Pancreas (tissue), 10 donors: ENCODE data around the gene XIRP2. TPM values are rescaled to one million over a fixed set of nuclear protein-coding genes. Genes with fewer than 3 reads are reported as not detected.

Experiments used
- ATAC-seq, 4 donors: fragments of 200-7000 bp; cut with Tn5 transposase; one replicate each; pipeline versions ENCODE4 v1.8.0 to v1.9.1; 2020; ENCODE audit warnings: mild to moderate bottlenecking in 4 of 4, moderate library complexity in 4 of 4
- DNase-seq, 6 donors: peaks; one replicate each; pipeline ENCODE4 v3.0.0-alpha.2; 2020
- FAIRE-seq: peaks from 2 replicates; lab custom pipeline; 2012; peaks lifted over from hg19 to GRCh38; lab: Jason Lieb, UNC
- H3K27ac ChIP-seq, 4 donors: fragments of 200-600 bp; sonication (generic); 1 replicate in 3 of 4; 2 replicates in 1 of 4; pipeline versions ENCODE4 v1.5.0 to v1.8.0; 2020
- H3K27me3 ChIP-seq, 4 donors: fragments of 200-600 bp; one replicate each; pipeline ENCODE4 v1.8.0; 2021
- H3K36me3 ChIP-seq, 3 donors: fragments of 200-600 bp; sonication (generic) in 1 of 3; one replicate each; pipeline versions ENCODE4 v1.5.0 to v1.8.0; 2020 to 2021
- H3K4me1 ChIP-seq, 3 donors: fragments of 200-600 bp; one replicate each; pipeline ENCODE4 v1.8.0; 2021
- H3K4me3 ChIP-seq, 4 donors: fragments of 200-600 bp; sonication (generic) in 2 of 4; one replicate each; pipeline versions ENCODE4 v1.5.0 to v1.8.0; 2020 to 2021
- H3K9me3 ChIP-seq, 4 donors: fragments of 200-600 bp; one replicate each; pipeline ENCODE4 v1.8.0; 2021
- CTCF ChIP-seq, 4 donors: fragments of 200-600 bp; sonication (generic) in 3 of 4; IDR thresholded peaks; one replicate each; pipeline versions ENCODE4 v1.5.0 to v1.8.0; 2021; ENCODE audit warnings: antibody characterized with exemption in 4 of 4
- WGBS, 2 donors: extraction: QIAGEN DNeasy Blood & Tissue Kit; methylation state at CpG; one replicate each; pipeline ENCODE4 v1.1.7; 2013; 5-methylcytosine and 5-hydroxymethylcytosine counted together
- intact Hi-C, 3 donors: fragments of 100-400 bp; cut with DNase I; formaldehyde crosslinking; loops; one replicate each; pipeline versions ENCODE4 v1.11.1 to v1.14.2; 2022
- polyA plus RNA-seq, 2 donors: library from polyadenylated mRNA; stranded (reverse); fragments of 200-250 nt; gene quantifications; one replicate each; pipeline ENCODE4 v1.2.3, GENCODE V29; 2013
- total RNA-seq, 6 donors: library from RNA; stranded (reverse); fragmentation: NEBNext Ultra II Directional in 4 of 6; extraction: Animal tissue kit (Norgen Biotek cat#: 25700) in 4 of 6; gene quantifications; one replicate each; pipeline versions ENCODE4 v1.2.1 to v1.2.4, GENCODE V29; 2021 to 2023
- donor health status: healthy with polysubstance abuse.
- donor health status: DM: no; HTN: no; CAD: no; lungs with moderate emphysema.
- donor health status: DM: no; HTN: no; CAD: no.
- donor health status: control.
- donor health status: control.
- donor health status: Bipolar disorder and iron deficiency.
- donor health status: DM: yes; HTN: yes; CAD: no.
- donor health status: DM: no; HTN: no; CAD: no.
- donor health status: DM: no; HTN: no; CAD: no.
- donor health status: DM: yes; HTN: yes; CAD: no.

The XIRP2 gene
- total and polyA plus RNA-seq, 8 donors, result 0.08 to 0.35 (median 0.28) TPM; not detected in 5

GRCh38 chr2:166862468-166863132 lies 25.7 kb upstream of the XIRP2 start:
- no peaks in the 10 kb centered on the region for H3K4me1 ChIP-seq
- H3K9me3 ChIP-seq, result no peaks in the 10 kb centered on the region
- TF ChIP-seq CTCF (IDR thresholded peaks at IDR 0.05), result no peak
- no peak overlapping the region for H3K27ac ChIP-seq
- H3K4me3 ChIP-seq, result no peak overlapping the region
- H3K36me3 ChIP-seq, result no peaks in the 10 kb centered on the region
- 38 to 48% methylated on average over 6 of the region's 6 CpGs for WGBS, 2 donors
- DNase-seq (no peak), ATAC-seq (no peak), FAIRE-seq (no peak)
- intact Hi-C loops, result no loop called here
- H3K27me3 ChIP-seq, result no peaks in the 10 kb centered on the region

DNA sequence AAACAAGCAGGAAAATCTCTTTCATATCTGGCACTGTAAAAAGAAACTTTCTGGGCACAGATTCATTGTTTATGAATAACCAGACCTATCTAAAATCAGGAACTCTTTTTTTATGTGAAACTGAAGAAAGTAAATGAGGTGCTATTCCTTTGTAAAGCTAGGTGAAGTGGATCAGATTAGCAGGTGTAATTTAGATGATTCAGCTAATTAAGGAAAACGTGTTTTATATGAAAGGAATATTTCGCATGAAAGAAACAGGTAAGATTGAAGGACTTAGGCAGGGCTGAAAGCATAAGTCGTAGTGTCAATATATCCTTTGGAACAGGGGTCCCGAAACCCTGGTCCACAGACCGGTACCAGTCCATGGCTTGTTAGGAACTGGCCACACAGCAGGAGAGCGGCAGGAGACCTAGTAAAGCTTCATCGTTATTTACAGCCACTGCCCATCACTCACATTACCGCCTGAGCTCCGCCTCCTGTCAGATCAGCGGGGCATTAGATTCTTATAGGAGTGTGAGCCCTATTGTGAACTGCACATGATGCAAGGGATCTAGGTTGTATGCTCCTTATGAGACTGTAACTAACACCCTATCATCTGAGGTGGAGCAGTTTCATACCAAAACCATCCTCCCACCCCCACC lies 20.3 kb upstream of the XIRP2 start:
- intact Hi-C loops, result no loop called here
- Histone ChIP-seq H3K4me1 (no peaks in the 10 kb centered on the region), H3K4me3 (no peak overlapping the region), H3K27ac (no peak overlapping the region), H3K27me3 (no peaks in the 10 kb centered on the region), H3K9me3 (no peaks in the 10 kb centered on the region), H3K36me3 (no peaks in the 10 kb centered on the region)
- FAIRE-seq (no peak), ATAC-seq (no peak), DNase-seq (no peak)
- 59 to 62% methylated on average over 10 of the region's 10 CpGs for WGBS, 2 donors
- no peak for TF ChIP-seq CTCF (IDR thresholded peaks at IDR 0.05)

- Histone ChIP-seq H3K27ac (no peak overlapping the region), H3K36me3 (no peaks in the 10 kb centered on the region), H3K4me1 (no peaks in the 10 kb centered on the region), H3K4me3 (no peak overlapping the region), H3K9me3 (no peaks in the 10 kb centered on the region), H3K27me3 (no peaks in the 10 kb centered on the region)
- ATAC-seq (no peak), DNase-seq (no peak), FAIRE-seq (no peak)
- TF ChIP-seq CTCF (IDR thresholded peaks at IDR 0.05), result no peak
- intact Hi-C loops, result no loop called here
- 79 to 87% methylated on average over 1 of the region's 1 CpG for WGBS, 2 donors
These were observed 17.9 kb upstream of the XIRP2 start for GRCh38 chr2:166870346-166870745.

DNA sequence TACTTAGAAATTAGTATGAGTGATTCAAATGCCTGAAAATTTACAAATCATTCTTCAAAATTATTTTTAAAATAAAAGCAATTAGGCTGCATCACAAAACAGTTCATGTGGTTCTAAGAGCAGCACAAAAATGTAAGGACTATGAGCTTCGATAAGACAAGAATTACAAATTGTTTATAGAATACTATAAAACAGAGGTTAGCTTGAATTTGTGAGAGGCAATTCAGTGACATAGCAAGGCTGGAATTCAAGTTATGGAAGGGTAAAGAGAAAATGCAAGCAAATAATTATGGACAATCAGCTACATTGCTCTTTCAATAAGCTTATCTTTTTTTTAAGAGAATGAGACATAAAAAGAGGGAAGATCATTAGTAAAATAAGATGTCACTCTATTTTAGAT lies 7.1 kb upstream of the XIRP2 start:
- no peak for DNase-seq
- H3K4me1 ChIP-seq, result no peaks in the 10 kb centered on the region
- intact Hi-C loops, result no loop called here
- TF ChIP-seq CTCF (IDR thresholded peaks at IDR 0.05), result no peak
- no peak for FAIRE-seq
- no peaks in the 10 kb centered on the region for H3K9me3 ChIP-seq
- no peak for ATAC-seq
- no peaks in the 10 kb centered on the region for H3K36me3 ChIP-seq
- H3K27ac ChIP-seq, result no peak overlapping the region
- H3K27me3 ChIP-seq, result no peaks in the 10 kb centered on the region
- WGBS, 2 donors, result 73 to 77% methylated on average over 1 of the region's 1 CpG
- no peak overlapping the region for H3K4me3 ChIP-seq

- WGBS, 2 donors, result 74 to 81% methylated on average over 3 of the region's 3 CpGs
- ATAC-seq, result no peak
- intact Hi-C loops, result no loop called here
- H3K36me3 ChIP-seq, result no peaks in the 10 kb centered on the region
- TF ChIP-seq CTCF (IDR thresholded peaks at IDR 0.05), result no peak
- no peaks in the 10 kb centered on the region for H3K4me1 ChIP-seq
- DNase-seq, result no peak
- H3K27ac ChIP-seq, result no peak overlapping the region
- no peak for FAIRE-seq
- H3K4me3 ChIP-seq, result no peak overlapping the region
- no peaks in the 10 kb centered on the region for H3K27me3 ChIP-seq
- no peaks in the 10 kb centered on the region for H3K9me3 ChIP-seq
These were observed 5.4 kb upstream of the XIRP2 start for GRCh38 chr2:166882851-166883250.
